GM12892 (cell line): ENCODE measurements around the gene PDZRN3.

ENCODE experiments used
- POLR2A ChIP-seq: IDR thresholded peaks from 2 replicates; pipeline ENCODE4 v1.6.1; 2011; ENCODE audit warnings: low read depth, low read length, control low read depth
- POLR2AphosphoS5 ChIP-seq: IDR thresholded peaks from 2 replicates; pipeline ENCODE4 v1.6.1; 2011; ENCODE audit warnings: low read depth, low read length, control low read depth
- TAF1 ChIP-seq: IDR thresholded peaks from 2 replicates; pipeline ENCODE4 v1.6.1; 2011; ENCODE audit warnings: low read depth, mild to moderate bottlenecking, control low read depth, low read length, borderline replicate concordance

- TF ChIP-seq POLR2AphosphoS5 (no peak), POLR2A (no peak), TAF1 (no peak)
Measured at GRCh38 chr3:73614419-73614818, 10.3 kb downstream of the PDZRN3 start.
